Activated CD4-positive, alpha-beta T cell treated with anti-CD3 and anti-CD28 coated beads, Interleukin-2, amount 50 U/mL, for 1 hour (primary cell): ENCODE results near the gene TXLNA.

Experiments
- DNase-seq: peaks from one replicate; pipeline ENCODE4 v3.0.0-alpha.2; 2020

Gene TXLNA

GRCh38 chr1:32186077-32186476 lies 6.6 kb downstream of the TXLNA start:
- no peak for DNase-seq

GRCh38 chr1:32186491-32186890 lies 7.0 kb downstream of the TXLNA start:
- no peak for DNase-seq

GRCh38 chr1:32187850-32188249 lies 8.4 kb downstream of the TXLNA start:
- DNase-seq = no peak

GRCh38 chr1:32192220-32192948 lies 12.9 kb downstream of the TXLNA start:
- no peak for DNase-seq

- DNase-seq = no peak
Observed at GRCh38 chr1:32194984-32195383, 15.5 kb downstream of the TXLNA start.

GRCh38 chr1:32195531-32195930 lies 16.1 kb downstream of the TXLNA start:
- no peak for DNase-seq

- DNase-seq = no peak
Observed at GRCh38 chr1:32195972-32196823, 16.7 kb downstream of the TXLNA start.

- DNase-seq = no peak
Observed at GRCh38 chr1:32197074-32197473, 17.6 kb downstream of the TXLNA start.

- DNase-seq = no peak
Observed at GRCh38 chr1:32197837-32198236, 18.4 kb downstream of the TXLNA start.

- DNase-seq = no peak
Observed at GRCh38 chr1:32198237-32199042, 19.0 kb downstream of the TXLNA start.

- no peak for DNase-seq
Observed at GRCh38 chr1:32199043-32199716, 19.7 kb downstream of the TXLNA start.

GRCh38 chr1:32199717-32200072 lies 20.2 kb downstream of the TXLNA start:
- DNase-seq = no peak

GRCh38 chr1:32200226-32201010 lies 20.9 kb downstream of the TXLNA start, which contains the start of gene CCDC28B:
Gene CCDC28B, plus strand, starts transcription at chr1:32200595. Its CDS starts 1,341 bp downstream, at chr1:32201936.
- peak; percentile 38 for DNase-seq

GRCh38 chr1:32201011-32201855 lies 21.8 kb downstream of the TXLNA start:
- peak; percentile 71 for DNase-seq

- no peak for DNase-seq
Observed at GRCh38 chr1:32204943-32205361, 25.5 kb downstream of the TXLNA start.

- peak; percentile 83 for DNase-seq
Observed at GRCh38 chr1:32205401-32206370, 26.2 kb downstream of the TXLNA start, which contains the start of gene IQCC. Gene IQCC, plus strand, starts transcription at chr1:32205671. Its CDS starts 11 bp downstream, at chr1:32205682.

- DNase-seq = no peak
Observed at GRCh38 chr1:32208469-32208868, 29.0 kb downstream of the TXLNA start.

- no peak for DNase-seq
Observed at GRCh38 chr1:32208891-32209328, 29.4 kb downstream of the TXLNA start, which contains the start of gene DCDC2B. Gene DCDC2B, plus strand, starts transcription at chr1:32209089. Its CDS starts 5 bp downstream, at chr1:32209094.
